Osteoblast (primary cell): Measurements from ENCODE around the gene ADGRV1. TPM values are rescaled to one million over a fixed set of nuclear protein-coding genes. Genes with fewer than 3 reads are reported as not detected.

Experiments
- DNase-seq: peaks from one replicate; pipeline ENCODE4 v3.0.0; 2011; ENCODE audit warnings: low spot score, mixed read lengths; ENCODE audit not compliant: insufficient read length; ENCODE audit errors: missing footprints
- H2AFZ ChIP-seq: 2 replicates; pipeline ENCODE4 v1.6.0; 2011; ENCODE audit warnings: mild to moderate bottlenecking, low read length
- H3K27ac ChIP-seq: 2 replicates; pipeline ENCODE4 v1.5.1; 2011; ENCODE audit warnings: mild to moderate bottlenecking, low read depth, low read length, moderate library complexity
- H3K27me3 ChIP-seq: 2 replicates; pipeline ENCODE4 v1.6.0; 2012; ENCODE audit warnings: mild to moderate bottlenecking, control low read depth, inconsistent platforms, low read length, moderate library complexity; ENCODE audit not compliant: insufficient read depth
- H3K36me3 ChIP-seq: 2 replicates; pipeline ENCODE4 v1.5.1; 2011; ENCODE audit warnings: mild to moderate bottlenecking, low read length, control low read depth, moderate library complexity; ENCODE audit not compliant: insufficient read depth
- H3K4me1 ChIP-seq: 2 replicates; pipeline ENCODE4 v1.5.1; 2011; ENCODE audit warnings: mild to moderate bottlenecking, low read length, control low read depth, moderate library complexity; ENCODE audit not compliant: insufficient read depth
- H3K4me2 ChIP-seq: 2 replicates; pipeline ENCODE4 v1.6.0; 2011; ENCODE audit warnings: mild to moderate bottlenecking, low read length; ENCODE audit not compliant: insufficient read depth
- H3K4me3 ChIP-seq: fragments of 200-600 bp; sonication (generic); 3 replicates; pipeline ENCODE4 v1.5.1; 2012; ENCODE audit warnings: mild to moderate bottlenecking, low read length, inconsistent platforms; ENCODE audit not compliant: insufficient read depth
- H3K79me2 ChIP-seq: 2 replicates; pipeline ENCODE4 v1.6.0; 2012; ENCODE audit warnings: mild to moderate bottlenecking, low read length, control low read depth, inconsistent platforms; ENCODE audit not compliant: insufficient read depth
- H3K9me3 ChIP-seq: 2 replicates; pipeline ENCODE4 v1.5.1; 2011; ENCODE audit warnings: low read depth, low read length, control low read depth
- H4K20me1 ChIP-seq: 2 replicates; pipeline ENCODE4 v1.6.0; 2012; ENCODE audit warnings: mild to moderate bottlenecking, low read length, control low read depth; ENCODE audit not compliant: insufficient read depth
- total RNA-seq: library from RNA; depleted of rRNA; stranded (reverse); fragments of >200 nt; gene quantifications from 2 replicates; pipeline ENCODE4 v1.2.3, GENCODE V29; 2012
- TF ChIP-seq, protein P1 (sequence below): IDR thresholded peaks from 2 replicates; pipeline ENCODE4 v1.5.1; 2011; ENCODE audit warnings: mild to moderate bottlenecking, low read depth, low read length, moderate library complexity; ENCODE audit errors: extremely low read depth

The ADGRV1 gene
- total RNA-seq, 1 donor, result under 0.01 TPM

DNA sequence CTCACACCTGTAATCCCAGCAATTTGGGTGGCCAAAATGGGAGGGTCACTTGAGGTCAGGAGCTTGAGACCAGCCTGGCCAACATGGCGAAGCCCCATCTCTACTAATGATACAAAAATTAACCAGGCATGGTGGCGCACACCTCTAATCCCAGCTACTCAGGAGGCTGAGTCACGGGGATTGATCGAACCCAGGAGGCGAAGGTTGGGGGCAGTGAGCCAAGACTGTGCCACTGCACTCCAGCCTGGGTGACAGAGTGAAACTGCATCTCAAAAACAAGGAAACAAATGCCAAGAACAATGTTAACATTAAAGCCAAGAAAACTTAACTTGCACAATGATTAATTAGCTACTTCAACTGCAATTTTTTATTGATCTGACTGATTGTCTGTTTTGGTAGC lies 621.9 kb downstream of the ADGRV1 start:
- no peak overlapping the region for H3K27ac ChIP-seq
- H3K79me2 ChIP-seq, result no peaks in the 10 kb centered on the region
- no peak overlapping the region for H3K4me2 ChIP-seq
- H2AFZ ChIP-seq, result no peak overlapping the region
- H3K4me3 ChIP-seq, result no peak overlapping the region
- TF ChIP-seq, protein P1, sequence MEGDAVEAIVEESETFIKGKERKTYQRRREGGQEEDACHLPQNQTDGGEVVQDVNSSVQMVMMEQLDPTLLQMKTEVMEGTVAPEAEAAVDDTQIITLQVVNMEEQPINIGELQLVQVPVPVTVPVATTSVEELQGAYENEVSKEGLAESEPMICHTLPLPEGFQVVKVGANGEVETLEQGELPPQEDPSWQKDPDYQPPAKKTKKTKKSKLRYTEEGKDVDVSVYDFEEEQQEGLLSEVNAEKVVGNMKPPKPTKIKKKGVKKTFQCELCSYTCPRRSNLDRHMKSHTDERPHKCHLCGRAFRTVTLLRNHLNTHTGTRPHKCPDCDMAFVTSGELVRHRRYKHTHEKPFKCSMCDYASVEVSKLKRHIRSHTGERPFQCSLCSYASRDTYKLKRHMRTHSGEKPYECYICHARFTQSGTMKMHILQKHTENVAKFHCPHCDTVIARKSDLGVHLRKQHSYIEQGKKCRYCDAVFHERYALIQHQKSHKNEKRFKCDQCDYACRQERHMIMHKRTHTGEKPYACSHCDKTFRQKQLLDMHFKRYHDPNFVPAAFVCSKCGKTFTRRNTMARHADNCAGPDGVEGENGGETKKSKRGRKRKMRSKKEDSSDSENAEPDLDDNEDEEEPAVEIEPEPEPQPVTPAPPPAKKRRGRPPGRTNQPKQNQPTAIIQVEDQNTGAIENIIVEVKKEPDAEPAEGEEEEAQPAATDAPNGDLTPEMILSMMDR, result no peak
- no peak for DNase-seq
- H3K36me3 ChIP-seq, result no peaks in the 10 kb centered on the region
- H3K4me1 ChIP-seq, result no peaks in the 10 kb centered on the region
- H3K9me3 ChIP-seq, result no peaks in the 10 kb centered on the region
- no peaks in the 10 kb centered on the region for H3K27me3 ChIP-seq
- H4K20me1 ChIP-seq, result no peaks in the 10 kb centered on the region

DNA sequence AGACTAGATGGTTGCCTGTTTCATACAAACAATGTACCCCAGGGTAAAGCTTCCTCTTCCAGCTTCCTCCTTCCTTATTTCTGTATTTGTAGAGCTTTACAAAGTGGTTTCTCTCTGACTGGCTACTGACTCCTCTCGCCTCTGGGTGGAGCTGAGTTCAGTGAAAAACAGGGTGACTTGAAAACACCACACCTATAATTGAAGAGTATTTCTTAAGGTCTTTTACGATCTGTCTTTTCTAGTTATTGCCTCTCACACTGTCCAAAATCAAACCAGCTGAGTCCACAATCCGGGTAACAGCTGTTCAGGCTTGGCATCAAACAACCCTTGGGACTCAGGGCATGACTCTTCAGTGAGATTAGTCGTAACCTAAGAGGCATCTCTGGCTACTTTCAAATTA lies 624.2 kb downstream of the ADGRV1 start:
- Histone ChIP-seq H4K20me1 (no peaks in the 10 kb centered on the region), H3K36me3 (no peaks in the 10 kb centered on the region), H3K27me3 (no peaks in the 10 kb centered on the region), H3K4me1 (no peaks in the 10 kb centered on the region), H2AFZ (peak overlapping the region; percentile 75), H3K4me3 (no peak overlapping the region), H3K79me2 (no peaks in the 10 kb centered on the region), H3K27ac (no peak overlapping the region), H3K9me3 (no peaks in the 10 kb centered on the region), H3K4me2 (peak overlapping the region; percentile 15)
- TF ChIP-seq, protein P1, result peak; percentile 25
- DNase-seq, result no peak

DNA sequence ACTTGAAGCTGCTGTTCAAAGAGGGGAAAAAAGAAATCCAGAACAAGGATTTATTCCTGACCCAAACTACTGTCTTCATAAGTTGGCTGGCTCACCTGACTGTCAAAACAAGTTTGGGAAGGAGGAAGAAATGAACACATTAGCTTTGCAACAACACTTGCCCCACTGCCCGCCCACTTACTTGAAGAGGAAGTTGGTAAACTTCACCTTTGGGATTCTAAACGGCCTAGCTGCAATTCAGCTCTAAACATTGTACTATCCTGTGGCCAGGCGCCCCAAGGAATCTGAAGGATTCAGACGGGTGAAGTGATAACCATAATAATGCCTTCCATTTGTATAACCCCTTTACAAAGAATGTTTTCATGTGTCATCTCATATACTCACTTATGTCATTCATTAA lies 625.1 kb downstream of the ADGRV1 start:
- TF ChIP-seq, protein P1, result no peak
- H3K27ac ChIP-seq, result no peak overlapping the region
- no peaks in the 10 kb centered on the region for H3K36me3 ChIP-seq
- no peak for DNase-seq
- H3K4me1 ChIP-seq, result no peaks in the 10 kb centered on the region
- H3K9me3 ChIP-seq, result no peaks in the 10 kb centered on the region
- H3K4me3 ChIP-seq, result no peak overlapping the region
- no peaks in the 10 kb centered on the region for H3K79me2 ChIP-seq
- no peaks in the 10 kb centered on the region for H3K27me3 ChIP-seq
- peak overlapping the region; percentile 62 for H2AFZ ChIP-seq
- H4K20me1 ChIP-seq, result no peaks in the 10 kb centered on the region
- no peak overlapping the region for H3K4me2 ChIP-seq

DNA sequence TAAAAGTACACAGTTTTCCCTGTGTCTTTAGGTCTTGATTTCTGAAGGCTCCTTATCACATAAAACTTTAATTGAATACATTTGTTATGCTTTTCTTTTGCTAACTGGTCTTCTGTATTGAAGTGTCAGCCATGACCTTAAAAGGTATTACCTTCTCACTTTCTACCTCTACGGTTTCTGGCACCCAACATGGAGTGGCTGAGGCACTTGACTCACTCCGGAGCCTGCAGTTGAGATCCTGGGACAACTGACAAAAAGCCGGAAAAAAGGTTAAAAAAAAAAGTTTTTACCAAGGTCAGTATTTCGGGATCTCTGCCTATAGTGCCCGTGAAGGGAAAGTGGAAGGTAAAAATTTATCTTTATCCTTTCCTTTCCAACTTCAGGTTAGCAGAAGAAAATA lies 627.5 kb downstream of the ADGRV1 start:
- no peaks in the 10 kb centered on the region for H3K79me2 ChIP-seq
- no peak overlapping the region for H3K4me3 ChIP-seq
- no peak overlapping the region for H2AFZ ChIP-seq
- H3K27me3 ChIP-seq, result no peaks in the 10 kb centered on the region
- H3K27ac ChIP-seq, result no peak overlapping the region
- no peaks in the 10 kb centered on the region for H4K20me1 ChIP-seq
- DNase-seq, result no peak
- no peaks in the 10 kb centered on the region for H3K9me3 ChIP-seq
- no peaks in the 10 kb centered on the region for H3K36me3 ChIP-seq
- TF ChIP-seq, protein P1, result no peak
- H3K4me1 ChIP-seq, result peaks cover 15% of the 10 kb centered on the region
- no peak overlapping the region for H3K4me2 ChIP-seq
